GM12878 (cell line): ENCODE measurements around the gene GALNT12. TPM values are rescaled to one million over a fixed set of nuclear protein-coding genes. Genes with fewer than 3 reads are reported as not detected.

Experiments used
- ATAC-seq: fragments of 200-7000 bp; cut with Tn5 transposase; 3 replicates; pipeline ENCODE4 v1.9.1; 2020; ENCODE audit warnings: mild to moderate bottlenecking, moderate library complexity
- BruUV-seq: library from RNA; stranded (reverse); fragments of 400-500 nt; replicated peaks from 2 replicates; lab custom pipeline; 2021; lab: Mats Ljungman, UMichigan
- CTCF ChIA-PET: fragments of 300-600 bp; sonication (Branson Sonifier 250); formaldehyde crosslinking; extraction: SDS; loops from one replicate; lab custom pipeline; 2021; ENCODE audit warnings: inconsistent platforms; lab: Yijun Ruan, JAX
- POLR2A ChIA-PET: fragments of 350-600 bp; formaldehyde crosslinking; extraction: SDS; loops from one replicate; lab custom pipeline; 2021; ENCODE audit warnings: inconsistent platforms; lab: Charles Lee
- RAD21 ChIA-PET: fragments of 300-600 bp; sonication (Branson Sonifier 250); formaldehyde crosslinking; loops from one replicate; lab custom pipeline; 2023; ENCODE audit warnings: antibody characterized with exemption; ENCODE audit not compliant: unreplicated experiment; lab: Charles Lee
- SMC1A ChIA-PET: fragments of 300-600 bp; sonication (Branson Sonifier 250); formaldehyde crosslinking; loops from one replicate; lab custom pipeline; 2023; ENCODE audit not compliant: unreplicated experiment, uncharacterized antibody; lab: Charles Lee
- DNase-seq: peaks from one replicate; pipeline ENCODE4 v3.0.0-alpha.2; 2011; ENCODE audit warnings: low read depth, low spot score
- FAIRE-seq: peaks from 3 replicates; lab custom pipeline; 2011; peaks lifted over from hg19 to GRCh38; lab: Jason Lieb, UNC
- H2AFZ ChIP-seq: 2 replicates; pipeline ENCODE4 v1.6.0; 2011; ENCODE audit warnings: low read depth, low read length, control low read depth; ENCODE audit not compliant: control insufficient read depth
- H3K27ac ChIP-seq: 2 replicates; pipeline ENCODE4 v1.5.1; 2011; ENCODE audit warnings: control low read depth; ENCODE audit not compliant: control insufficient read depth, insufficient read depth
- H3K27me3 ChIP-seq, 2 experiments: replicated peaks in 1 of 2; 2 replicates each; pipeline versions ENCODE4 v1.6.0 to v1.6.1; 2011; ENCODE audit warnings: low read length in 1 of 2; ENCODE audit not compliant: control insufficient read depth in 2 of 2, insufficient read depth in 2 of 2
- H3K36me3 ChIP-seq, 2 experiments: 2 replicates each; pipeline ENCODE4 v1.5.1; 2011; ENCODE audit warnings: low read length in 1 of 2; ENCODE audit not compliant: control insufficient read depth in 2 of 2, insufficient read depth in 2 of 2
- H3K4me1 ChIP-seq: 2 replicates; pipeline ENCODE4 v1.6.1; 2011; ENCODE audit warnings: mild to moderate bottlenecking, low read length, moderate library complexity, mixed read lengths; ENCODE audit not compliant: control insufficient read depth, insufficient read depth
- H3K4me2 ChIP-seq: 2 replicates; pipeline ENCODE4 v1.6.0; 2011; ENCODE audit warnings: control low read depth; ENCODE audit not compliant: control insufficient read depth, insufficient read depth
- H3K4me3 ChIP-seq: fragments of 200-600 bp; sonication (generic); 2 replicates; pipeline ENCODE4 v1.5.1; 2016
- H3K79me2 ChIP-seq: 2 replicates; pipeline ENCODE4 v1.6.0; 2011; ENCODE audit warnings: low read length; ENCODE audit not compliant: control insufficient read depth, insufficient read depth
- H3K9ac ChIP-seq: 2 replicates; pipeline ENCODE4 v1.8.0; 2011; ENCODE audit warnings: low read length, control low read depth, mixed read lengths; ENCODE audit not compliant: control insufficient read depth, insufficient read depth
- H3K9me3 ChIP-seq: replicated peaks from 3 replicates; pipeline ENCODE4 v1.5.1; 2011; ENCODE audit warnings: mild to moderate bottlenecking, low read length; ENCODE audit not compliant: control insufficient read depth, insufficient read depth
- H4K20me1 ChIP-seq: 2 replicates; pipeline ENCODE4 v1.6.0; 2011; ENCODE audit not compliant: control insufficient read depth, insufficient read depth
- BACH1 ChIP-seq: fragments of 450-650 bp; IDR thresholded peaks from 2 replicates; pipeline ENCODE4 v1.6.1; 2017; ENCODE audit warnings: mild to moderate bottlenecking, borderline replicate concordance
- CTCF ChIP-seq, 3 experiments: IDR thresholded peaks in 2 of 3; conservative IDR thresholded peaks in 1 of 3; 2 replicates each; pipeline ENCODE4 v1.5.1; 2011; ENCODE audit warnings: low read depth in 3 of 3, low read length in 3 of 3, mild to moderate bottlenecking in 3 of 3, control low read depth in 2 of 3, moderate library complexity in 2 of 3, inconsistent platforms in 1 of 3, mixed read lengths in 1 of 3; ENCODE audit not compliant: control insufficient read depth in 2 of 3, insufficient read depth in 1 of 3; ENCODE audit errors: extremely low read depth in 1 of 3
- FOXK2 ChIP-seq: fragments of 450-650 bp; IDR thresholded peaks from 2 replicates; pipeline ENCODE4 v1.6.1; 2017; ENCODE audit warnings: mild to moderate bottlenecking, moderate library complexity
- IKZF2 ChIP-seq, 2 experiments: fragments of 450-650 bp; IDR thresholded peaks; 2 replicates each; pipeline ENCODE4 v1.6.1; 2017; ENCODE audit warnings: mild to moderate bottlenecking in 2 of 2, moderate library complexity in 2 of 2
- MEF2B ChIP-seq: fragments of 450-650 bp; IDR thresholded peaks from 2 replicates; pipeline ENCODE4 v1.6.1; 2018; ENCODE audit warnings: mild to moderate bottlenecking, moderate library complexity; ENCODE audit not compliant: partially characterized antibody, poor library complexity, severe bottlenecking
- whole genome bisulfite sequencing: methylation state at CpG from one replicate; pipeline ENCODE4 v1.1.6; 2016; ENCODE audit warnings: low lambda C conversion rate; ENCODE audit not compliant: insufficient replicate concordance, insufficient coverage; ENCODE audit errors: missing lambda C conversion rate; 5-methylcytosine and 5-hydroxymethylcytosine counted together
- in situ Hi-C: fragments of 300-500 bp; cut with MboI; formaldehyde crosslinking; loops from 9 replicates; pipeline ENCODE4 v1.14.3; 2018; ENCODE audit warnings: mixed read lengths
- intact Hi-C: fragments of 100-400 bp; cut with micrococcal nuclease; formaldehyde crosslinking; loops from one replicate; pipeline ENCODE4 v1.14.2; 2022; ENCODE audit not compliant: unreplicated experiment
- polyA plus RNA-seq, 11 experiments: library from polyadenylated mRNA; depleted of rRNA in 4 of 11; unstranded in 6 of 11; stranded (reverse) in 5 of 11; fragments of >200 nt; fragmentation: Nextera tagmentation in 4 of 11; fragmentation: Illumina TruSeq in 1 of 11; extraction: Ambion mirVana in 4 of 11; extraction: Trizol in 1 of 11; gene quantifications; 1 replicate in 1 of 11; 2 replicates in 10 of 11; pipeline versions ENCODE4 v1.2.1 to v1.2.3, GENCODE V29; 2011 to 2016; ENCODE audit warnings: inconsistent platforms in 2 of 11, missing spikeins in 2 of 11, low read depth in 1 of 11
- total RNA-seq, 4 experiments: library from RNA; depleted of rRNA in 3 of 4; stranded (reverse); fragments of >200 nt in 3 of 4; fragmentation: Illumina TruSeq in 1 of 4; extraction: Trizol in 1 of 4; gene quantifications; 2 replicates each; pipeline versions ENCODE4 v1.2.1 to v1.2.3, GENCODE V29; 2013 to 2021
- TF ChIP-seq, protein P1 (sequence below): fragments of 450-650 bp; IDR thresholded peaks from 2 replicates; pipeline ENCODE4 v1.6.1; 2014; ENCODE audit warnings: mild to moderate bottlenecking

The GALNT12 gene
- total and polyA plus RNA-seq, 10 of the 15 experiments (the other 5 are each of a cell fraction or from before 2014, with no cell fraction given), result 0.13 to 5.3 (median 3.2) TPM

- Histone ChIP-seq H2AFZ (no peak overlapping the region), H3K9me3 (no peaks in the 10 kb centered on the region), H3K4me2 (no peak overlapping the region)
- CTCF ChIA-PET, result interaction anchor here (0.6 to 1.1 kb wide), 2 partner anchors 46 to 128 kb away, joined by 3 read pairs; no protein-coding TSS in a partner anchor
- no TSS peak for BruUV-seq
- no peak for TF ChIP-seq IKZF2 (IDR thresholded peaks at IDR 0.05)
- no peak for TF ChIP-seq CTCF (IDR thresholded peaks at IDR 0.05 in 2 of 3, conservative IDR thresholded peaks at IDR 0.05 in 1 of 3; ENCODE audit: control insufficient read depth in 2 of 3, extremely low read depth in 1 of 3, insufficient read depth in 1 of 3, low read depth in 3 of 3, low read length in 3 of 3)
- TF ChIP-seq BACH1, result no peak
- TF ChIP-seq, all 136 proteins: peak for 0
- intact Hi-C loops, result no loop called here
- DNase-seq (no peak), ATAC-seq (no peak), FAIRE-seq (no peak)
- Histone ChIP-seq H3K79me2 (no peaks in the 10 kb centered on the region), H3K27ac (no peak overlapping the region), H3K36me3 (no peaks in the 10 kb centered on the region), H3K4me1 (no peaks in the 10 kb centered on the region), H4K20me1 (no peaks in the 10 kb centered on the region), H3K4me3 (no peak overlapping the region), H3K27me3 (no peaks in the 10 kb centered on the region), H3K9ac (no peak overlapping the region)
- ChIA-PET SMC1A (no interaction called here), POLR2A (no interaction called here), RAD21 (no interaction called here)
- in situ Hi-C loops, result no loop called here
- WGBS, result 100% methylated on average over 2 of the region's 2 CpGs
Measured at GRCh38 chr9:98821831-98822230, 14.4 kb downstream of the GALNT12 start.

GRCh38 chr9:98822661-98823060 is 15.2 kb downstream of the GALNT12 start:
- FAIRE-seq, result no peak
- ChIA-PET SMC1A (no interaction called here), CTCF (interaction anchor here (0.6 kb wide), 1 partner anchor 127 kb away, joined by 3 read pairs; no protein-coding TSS in a partner anchor), RAD21 (no interaction called here), POLR2A (interaction anchor here (0.6 kb wide), 1 partner anchor 65 kb away, joined by 4 read pairs; no protein-coding TSS in a partner anchor)
- WGBS, result 28% methylated on average over 6 of the region's 6 CpGs
- no TSS peak for BruUV-seq
- Histone ChIP-seq H3K79me2 (no peaks in the 10 kb centered on the region), H3K4me1 (no peaks in the 10 kb centered on the region), H3K4me3 (no peak overlapping the region), H3K27ac (no peak overlapping the region), H3K9me3 (no peaks in the 10 kb centered on the region), H3K27me3 (no peaks in the 10 kb centered on the region), H3K4me2 (no peak overlapping the region), H3K36me3 (no peaks in the 10 kb centered on the region), H3K9ac (no peak overlapping the region), H4K20me1 (no peaks in the 10 kb centered on the region), H2AFZ (no peak overlapping the region)
- DNase-seq, result no peak
- intact Hi-C loops (no loop called here), in situ Hi-C loops (no loop called here)
- no peak for ATAC-seq
- no peak for TF ChIP-seq FOXK2
- no peak for TF ChIP-seq MEF2B
- TF ChIP-seq, protein P1, sequence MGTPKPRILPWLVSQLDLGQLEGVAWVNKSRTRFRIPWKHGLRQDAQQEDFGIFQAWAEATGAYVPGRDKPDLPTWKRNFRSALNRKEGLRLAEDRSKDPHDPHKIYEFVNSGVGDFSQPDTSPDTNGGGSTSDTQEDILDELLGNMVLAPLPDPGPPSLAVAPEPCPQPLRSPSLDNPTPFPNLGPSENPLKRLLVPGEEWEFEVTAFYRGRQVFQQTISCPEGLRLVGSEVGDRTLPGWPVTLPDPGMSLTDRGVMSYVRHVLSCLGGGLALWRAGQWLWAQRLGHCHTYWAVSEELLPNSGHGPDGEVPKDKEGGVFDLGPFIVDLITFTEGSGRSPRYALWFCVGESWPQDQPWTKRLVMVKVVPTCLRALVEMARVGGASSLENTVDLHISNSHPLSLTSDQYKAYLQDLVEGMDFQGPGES, result no peak
- no peak for TF ChIP-seq CTCF (IDR thresholded peaks at IDR 0.05 in 2 of 3, conservative IDR thresholded peaks at IDR 0.05 in 1 of 3; ENCODE audit: control insufficient read depth in 2 of 3, extremely low read depth in 1 of 3, insufficient read depth in 1 of 3, low read depth in 3 of 3, low read length in 3 of 3)
